Skeletal muscle tissue (tissue), 4 donors: ENCODE results near the gene AURKB. TPM values are rescaled to one million over a fixed set of nuclear protein-coding genes. Genes with fewer than 3 reads are reported as not detected.
A peak's percentile ranks its signal among the peaks of the same experiment; 100 is the strongest.

Source experiments
- H3K27ac ChIP-seq: one replicate; pipeline ENCODE4 v1.7.0; 2013; ENCODE audit warnings: mild to moderate bottlenecking, low read depth, low read length, inconsistent platforms
- H3K27me3 ChIP-seq, 3 donors: one replicate each; pipeline ENCODE4 v1.7.0; 2013; ENCODE audit warnings: low read length in 3 of 3; ENCODE audit not compliant: control insufficient read depth in 3 of 3, insufficient read depth in 3 of 3
- H3K36me3 ChIP-seq, 3 donors: one replicate each; pipeline ENCODE4 v1.7.0; 2013; ENCODE audit warnings: low read length in 3 of 3; ENCODE audit not compliant: control insufficient read depth in 3 of 3, insufficient read depth in 3 of 3
- H3K4me1 ChIP-seq, 3 donors: one replicate each; pipeline ENCODE4 v1.7.0; 2013; ENCODE audit warnings: low read length in 3 of 3, mild to moderate bottlenecking in 3 of 3; ENCODE audit not compliant: control insufficient read depth in 3 of 3, insufficient read depth in 3 of 3
- H3K4me3 ChIP-seq, 3 donors: one replicate each; pipeline ENCODE4 v1.7.0; 2013; ENCODE audit warnings: low read length in 3 of 3
- H3K9ac ChIP-seq, 3 donors: one replicate each; pipeline ENCODE4 v1.7.0; 2013; ENCODE audit warnings: low read length in 3 of 3, mild to moderate bottlenecking in 3 of 3, moderate library complexity in 2 of 3, low read depth in 1 of 3
- H3K9me3 ChIP-seq, 3 donors: one replicate each; pipeline ENCODE4 v1.7.0; 2013; ENCODE audit warnings: low read length in 3 of 3; ENCODE audit not compliant: control insufficient read depth in 3 of 3
- total RNA-seq: library from RNA; depleted of rRNA; stranded (reverse); fragments of >200 nt; gene quantifications from one replicate; pipeline ENCODE4 v1.2.3, GENCODE V29; 2014
- donor health status: Osteomylitis.

AURKB gene
- total RNA-seq, 1 donor from 2014 or later: 5.7 TPM

DNA sequence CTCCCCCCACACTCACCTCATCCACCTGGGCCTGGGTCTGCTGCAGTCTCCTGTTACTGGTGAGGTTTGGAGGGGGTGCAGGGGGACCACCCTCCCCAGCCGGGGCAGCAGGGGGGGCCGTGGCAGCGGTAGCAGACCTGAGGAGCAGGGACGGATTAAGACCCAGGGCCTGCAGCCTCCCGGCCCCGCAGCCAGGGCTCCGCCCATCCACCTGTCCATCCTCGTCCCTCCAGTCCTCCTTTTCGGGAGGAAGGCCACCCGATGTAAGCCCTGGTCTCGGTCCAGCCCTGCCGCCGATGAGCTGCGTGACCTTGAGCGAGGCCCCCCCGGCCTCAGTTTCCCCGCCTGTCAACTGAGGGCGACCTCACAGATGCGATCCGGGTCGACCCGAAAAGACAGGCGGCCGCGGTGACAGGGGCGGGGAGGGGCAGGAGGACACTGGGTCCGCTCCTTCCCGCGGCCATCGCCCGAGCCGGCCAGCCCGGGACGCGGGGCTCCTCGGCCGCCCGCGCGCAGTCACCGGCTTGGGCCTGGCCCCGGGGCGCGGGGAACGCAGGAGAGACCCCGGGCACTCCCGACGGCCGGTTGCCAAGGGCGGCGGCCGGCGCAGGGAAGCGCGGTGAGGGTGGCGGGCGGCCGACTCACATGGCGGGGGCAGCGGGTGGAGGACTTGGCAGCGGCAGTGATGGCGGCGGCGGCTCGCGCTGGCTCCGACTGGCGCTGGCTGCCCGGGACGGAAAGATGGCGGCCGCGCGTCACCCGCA is 48.0 kb downstream of the AURKB start, which contains the start of gene VAMP2:
Gene VAMP2 (minus strand): TSS at position 716 of the 764 bp plus-strand sequence. CDS start 69 bp downstream, at position 647.
- peaks cover 45 to 57% (median 49%) of the 10 kb centered on the region in 3 donors for H3K4me1 ChIP-seq
- H3K27ac ChIP-seq: peak within 1 kb of the TSS; percentile 99
- peak within 1 kb of the TSS; percentile 92 to 99 (median 97) for H3K9ac ChIP-seq
- peaks cover 20 to 23% (median 23%) of the 10 kb centered on the region in 3 donors for H3K36me3 ChIP-seq
- H3K27me3 ChIP-seq: no peaks in the 10 kb centered on the region
- H3K9me3 ChIP-seq: no peaks in the 10 kb centered on the region
- H3K4me3 ChIP-seq: peak within 1 kb of the TSS; percentile 85 to 96 (median 89)

DNA sequence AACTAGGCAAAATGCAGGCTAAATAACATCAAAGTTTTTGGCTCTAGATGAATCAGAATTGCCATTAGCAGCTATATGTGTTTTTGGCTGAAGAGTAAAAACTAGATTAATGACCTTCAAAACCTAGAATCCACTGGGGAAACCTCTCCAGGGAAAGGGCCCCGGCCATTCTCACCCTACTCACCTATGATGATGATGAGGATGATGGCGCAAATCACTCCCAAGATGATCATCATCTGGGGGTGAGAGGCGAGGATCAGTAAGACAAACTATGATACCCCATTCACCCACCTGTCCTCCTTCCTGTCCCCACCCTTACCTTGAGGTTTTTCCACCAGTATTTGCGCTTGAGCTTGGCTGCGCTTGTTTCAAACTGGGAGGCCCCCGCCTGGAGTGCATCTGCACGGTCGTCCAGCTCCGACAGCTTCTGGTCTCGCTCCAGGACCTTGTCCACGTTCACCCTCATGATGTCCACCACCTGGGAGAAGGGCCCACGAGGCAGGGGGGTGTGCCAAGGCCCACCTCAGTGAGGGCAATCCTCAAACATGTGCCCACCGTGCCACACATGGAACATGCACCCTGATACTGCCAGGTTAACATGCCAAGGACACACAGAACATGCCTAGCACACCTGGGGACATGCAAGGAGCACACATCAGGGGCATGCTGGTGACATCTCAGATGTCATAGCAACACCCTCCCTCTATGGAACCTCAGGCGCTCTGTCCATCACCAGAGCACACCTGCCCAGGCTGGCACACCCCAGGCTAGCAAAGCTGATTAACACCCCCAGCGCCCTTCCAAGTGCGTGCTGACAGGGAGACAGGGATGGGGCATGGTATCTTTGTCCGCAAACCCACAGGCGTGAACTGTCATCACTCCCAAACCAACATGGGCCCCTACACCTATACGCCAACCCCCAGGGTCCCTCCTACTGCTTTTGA is 48.8 kb downstream of the AURKB start:
- no peaks in the 10 kb centered on the region for H3K9me3 ChIP-seq
- H3K4me1 ChIP-seq: peaks cover 51 to 61% (median 53%) of the 10 kb centered on the region in 3 donors
- peak overlapping the region; percentile 92 to 99 (median 97) for H3K9ac ChIP-seq
- H3K4me3 ChIP-seq: peak overlapping the region; percentile 85 to 96 (median 89)
- H3K27me3 ChIP-seq: no peaks in the 10 kb centered on the region
- peaks cover 20 to 23% (median 23%) of the 10 kb centered on the region in 3 donors for H3K36me3 ChIP-seq
- H3K27ac ChIP-seq: peak overlapping the region; percentile 99

DNA sequence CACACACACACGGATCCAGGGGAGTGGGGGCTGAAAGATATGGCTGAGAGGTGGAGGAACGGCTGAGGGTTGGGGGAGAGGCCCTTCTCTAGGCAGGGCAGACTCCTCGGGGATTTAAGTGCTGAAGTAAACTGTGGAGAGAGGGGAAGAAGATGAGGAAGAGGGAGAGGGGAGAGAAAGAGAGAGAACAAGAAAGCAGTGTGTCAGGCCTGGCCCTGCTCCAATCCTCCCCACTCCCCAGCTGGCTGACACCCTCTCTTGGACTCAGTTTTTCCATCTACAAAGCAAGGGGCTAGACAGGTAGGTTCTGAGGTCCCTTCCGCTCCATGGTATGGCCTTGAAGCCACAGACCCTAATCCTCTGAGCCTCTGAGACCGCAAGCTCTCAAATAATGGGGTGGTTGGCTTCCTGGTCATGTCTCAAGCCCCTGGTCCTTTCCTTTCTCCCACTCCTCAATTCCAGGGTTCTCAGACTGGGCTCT is 49.6 kb downstream of the AURKB start:
- H3K27me3 ChIP-seq: no peaks in the 10 kb centered on the region
- H3K9ac ChIP-seq: peak overlapping the region; percentile 62 to 99 (median 92)
- H3K9me3 ChIP-seq: no peaks in the 10 kb centered on the region
- H3K27ac ChIP-seq: peak overlapping the region; percentile 99
- H3K4me3 ChIP-seq: peak overlapping the region in 2 of 3 donors; percentile 52 to 89
- peaks cover 20 to 25% (median 23%) of the 10 kb centered on the region in 3 donors for H3K36me3 ChIP-seq
- H3K4me1 ChIP-seq: peaks cover 51 to 62% (median 53%) of the 10 kb centered on the region in 3 donors

DNA sequence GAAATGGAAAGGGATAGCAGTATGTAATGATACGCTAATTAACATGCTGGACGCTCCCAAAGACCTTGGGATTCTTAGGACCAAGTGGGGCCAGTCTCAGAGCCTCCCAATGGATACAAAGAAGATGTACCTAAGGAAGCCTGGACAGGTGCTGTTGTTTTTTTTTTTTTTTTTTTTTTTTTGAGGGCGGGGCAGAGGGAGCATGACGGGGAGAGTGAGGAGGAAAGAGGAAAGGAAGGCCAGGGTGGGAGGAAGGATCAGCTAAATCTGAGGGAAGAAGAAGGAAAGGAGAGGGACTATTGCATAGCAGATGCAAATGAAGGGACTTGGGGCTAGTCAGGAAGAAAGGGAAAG is 50.2 kb downstream of the AURKB start:
- Histone ChIP-seq H3K27ac (no peak overlapping the region), H3K4me3 (no peak overlapping the region), H3K4me1 (peaks cover 53 to 67% (median 54%) of the 10 kb centered on the region in 3 donors), H3K36me3 (peaks cover 20 to 26% (median 23%) of the 10 kb centered on the region in 3 donors), H3K9ac (no peak overlapping the region), H3K9me3 (no peaks in the 10 kb centered on the region), H3K27me3 (no peaks in the 10 kb centered on the region)

GRCh38 chr17:8159459-8160223 is 50.7 kb downstream of the AURKB start:
- Histone ChIP-seq H3K27ac (peak overlapping the region; percentile 98), H3K9me3 (no peaks in the 10 kb centered on the region), H3K4me3 (no peak overlapping the region), H3K4me1 (peaks cover 54 to 63% (median 55%) of the 10 kb centered on the region in 3 donors), H3K27me3 (no peaks in the 10 kb centered on the region), H3K36me3 (peaks cover 20 to 26% (median 23%) of the 10 kb centered on the region in 3 donors), H3K9ac (peak overlapping the region in 1 of 3 donors; percentile 20)

GRCh38 chr17:8159032-8159400 is 51.4 kb downstream of the AURKB start:
- Histone ChIP-seq H3K27me3 (no peaks in the 10 kb centered on the region), H3K4me1 (peaks cover 51 to 58% (median 51%) of the 10 kb centered on the region in 3 donors), H3K9me3 (no peaks in the 10 kb centered on the region), H3K9ac (peak overlapping the region in 1 of 3 donors; percentile 20), H3K36me3 (peaks cover 20 to 26% (median 23%) of the 10 kb centered on the region in 3 donors), H3K4me3 (no peak overlapping the region), H3K27ac (peak overlapping the region; percentile 98)

DNA sequence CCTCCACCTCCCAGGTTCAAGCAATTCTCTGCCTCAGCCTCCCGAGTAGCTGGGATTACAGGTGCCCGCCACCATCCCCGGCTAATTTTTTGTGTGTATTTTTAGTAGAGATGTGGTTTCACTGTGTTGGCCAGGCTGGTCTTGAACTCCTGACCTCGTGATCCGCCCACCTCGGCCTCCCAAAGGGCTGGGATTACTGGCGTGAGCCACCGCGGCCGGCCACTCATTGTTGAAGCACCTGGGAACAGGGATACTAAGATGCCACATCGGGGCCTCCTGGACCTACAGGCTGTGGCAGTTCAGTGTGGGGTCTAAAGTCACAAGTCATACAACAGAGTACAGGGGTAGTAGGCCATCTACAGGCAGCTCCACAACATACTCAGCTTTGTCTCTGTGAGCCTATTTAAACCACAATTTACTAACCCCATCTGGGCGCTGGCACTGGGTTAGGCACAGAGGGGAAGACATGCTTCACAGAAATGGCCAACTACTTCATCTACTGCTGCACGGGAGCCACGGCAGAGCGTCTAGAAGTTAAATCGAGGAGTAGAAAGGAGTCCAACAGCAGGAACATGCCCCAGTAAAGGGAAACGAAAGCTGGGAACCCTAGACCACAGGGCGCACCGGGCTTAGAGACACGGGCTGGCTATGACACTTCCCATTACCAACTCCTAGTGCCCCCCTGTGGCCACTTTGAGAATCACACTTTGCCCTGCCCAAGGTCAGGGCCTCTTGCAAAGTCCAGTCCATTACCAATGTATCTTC is 51.9 kb downstream of the AURKB start:
- H3K27ac ChIP-seq: peak overlapping the region; percentile 98
- no peaks in the 10 kb centered on the region for H3K27me3 ChIP-seq
- peak overlapping the region; percentile 45 to 65 (median 53) for H3K4me3 ChIP-seq
- peaks cover 20 to 26% (median 24%) of the 10 kb centered on the region in 3 donors for H3K36me3 ChIP-seq
- H3K4me1 ChIP-seq: peaks cover 51 to 57% (median 51%) of the 10 kb centered on the region in 3 donors
- H3K9ac ChIP-seq: peak overlapping the region; percentile 23 to 80 (median 72)
- no peaks in the 10 kb centered on the region for H3K9me3 ChIP-seq

DNA sequence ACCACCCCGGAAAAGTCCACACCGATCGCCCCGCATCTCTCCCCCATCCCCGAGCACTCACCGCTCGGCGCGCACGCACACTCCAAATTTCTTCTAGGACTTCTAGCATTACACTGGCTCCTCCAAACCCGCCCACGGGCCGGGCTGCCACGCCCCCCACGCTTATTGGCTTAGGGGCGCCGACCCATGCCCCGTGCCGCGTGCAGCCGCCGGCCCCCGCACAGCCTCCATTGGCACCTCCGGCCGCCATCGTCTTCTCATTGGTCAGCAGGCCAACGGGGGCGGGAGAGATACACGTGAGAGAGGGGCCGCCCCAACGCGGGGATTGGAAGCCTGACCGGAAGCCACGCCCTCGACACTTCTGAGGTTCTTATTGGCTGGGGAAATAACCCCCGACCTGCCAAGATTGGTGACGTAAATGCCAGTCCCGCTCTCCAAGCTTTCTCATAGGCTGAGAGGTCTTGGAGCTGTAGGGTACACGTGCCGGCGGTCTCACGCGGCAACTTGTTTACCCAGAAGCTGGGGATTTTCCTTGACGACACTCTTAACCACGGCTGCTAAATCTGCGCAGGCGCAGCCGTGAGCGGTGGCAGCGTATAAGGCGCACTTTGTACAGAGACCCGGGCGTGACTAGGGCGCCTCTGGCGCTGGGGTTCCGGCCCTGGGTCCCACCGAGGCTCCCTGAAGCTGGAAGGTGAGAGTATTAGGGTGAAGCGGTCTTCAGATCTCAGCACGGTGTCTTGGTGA is 54.0 kb downstream of the AURKB start:
- H3K4me1 ChIP-seq: peaks cover 51 to 63% (median 57%) of the 10 kb centered on the region in 3 donors
- peak overlapping the region; percentile 100 for H3K27ac ChIP-seq

More for the DNA sequence above, 54.0 kb downstream of the AURKB start:
- no peaks in the 10 kb centered on the region for H3K27me3 ChIP-seq
- peaks cover 20 to 26% (median 25%) of the 10 kb centered on the region in 3 donors for H3K36me3 ChIP-seq
- H3K4me3 ChIP-seq: peak overlapping the region; percentile 98 to 100 (median 99)
- no peaks in the 10 kb centered on the region for H3K9me3 ChIP-seq
- peak overlapping the region; percentile 100 for H3K9ac ChIP-seq
